Calu3 (cell line): ENCODE results near the gene TMEM147. TPM values are rescaled to one million over a fixed set of nuclear protein-coding genes. Genes with fewer than 3 reads are reported as not detected.
A peak's percentile ranks its signal among the peaks of the same experiment; 100 is the strongest.

Experiments used
- BruUV-seq: library from RNA; stranded (reverse); fragments of 400-500 nt; replicated peaks from 2 replicates; lab custom pipeline; 2021; lab: Mats Ljungman, UMichigan
- CTCF ChIA-PET: fragments of 300-600 bp; sonication (Branson Sonifier 250); formaldehyde crosslinking; loops from one replicate; lab custom pipeline; 2022; ENCODE audit warnings: antibody characterized with exemption; lab: Charles Lee
- DNase-seq: peaks from one replicate; pipeline ENCODE4 v3.0.0; 2022
- H3K27ac Mint-ChIP-seq: one replicate; pipeline ENCODE4 v1.8.0; 2022; ENCODE audit warnings: mixed read lengths; ENCODE audit not compliant: unreplicated experiment
- H3K27me3 Mint-ChIP-seq: one replicate; pipeline ENCODE4 v1.8.0; 2022; ENCODE audit warnings: mixed read lengths; ENCODE audit not compliant: unreplicated experiment
- H3K36me3 Mint-ChIP-seq: one replicate; pipeline ENCODE4 v1.8.0; 2022; ENCODE audit warnings: mild to moderate bottlenecking, moderate library complexity, mixed read lengths; ENCODE audit not compliant: insufficient read depth, unreplicated experiment
- H3K4me1 Mint-ChIP-seq: one replicate; pipeline ENCODE4 v1.8.0; 2022; ENCODE audit warnings: mild to moderate bottlenecking, low read depth, mixed read lengths; ENCODE audit not compliant: unreplicated experiment
- H3K4me3 Mint-ChIP-seq: one replicate; pipeline ENCODE4 v1.8.0; 2022; ENCODE audit warnings: mild to moderate bottlenecking, low read depth, moderate library complexity, mixed read lengths; ENCODE audit not compliant: unreplicated experiment
- H3K9me3 Mint-ChIP-seq: one replicate; pipeline ENCODE4 v1.8.0; 2022; ENCODE audit warnings: low read depth, mixed read lengths; ENCODE audit not compliant: unreplicated experiment
- intact Hi-C: fragments of 100-400 bp; cut with micrococcal nuclease; formaldehyde crosslinking; loops from one replicate; pipeline ENCODE4 v1.10.0; 2022; ENCODE audit not compliant: unreplicated experiment
- total RNA-seq: library from RNA; stranded (reverse); gene quantifications from 2 replicates; pipeline ENCODE4 v1.2.3, GENCODE V29; 2022
- TF ChIP-seq, protein P1 (sequence below): fragments of 200-600 bp; IDR thresholded peaks from one replicate; pipeline ENCODE4 v1.8.0; 2022; ENCODE audit warnings: antibody characterized with exemption; ENCODE audit not compliant: unreplicated experiment

The TMEM147 gene
- total RNA-seq, 1 experiment from 2014 or later, result 118 TPM

DNA sequence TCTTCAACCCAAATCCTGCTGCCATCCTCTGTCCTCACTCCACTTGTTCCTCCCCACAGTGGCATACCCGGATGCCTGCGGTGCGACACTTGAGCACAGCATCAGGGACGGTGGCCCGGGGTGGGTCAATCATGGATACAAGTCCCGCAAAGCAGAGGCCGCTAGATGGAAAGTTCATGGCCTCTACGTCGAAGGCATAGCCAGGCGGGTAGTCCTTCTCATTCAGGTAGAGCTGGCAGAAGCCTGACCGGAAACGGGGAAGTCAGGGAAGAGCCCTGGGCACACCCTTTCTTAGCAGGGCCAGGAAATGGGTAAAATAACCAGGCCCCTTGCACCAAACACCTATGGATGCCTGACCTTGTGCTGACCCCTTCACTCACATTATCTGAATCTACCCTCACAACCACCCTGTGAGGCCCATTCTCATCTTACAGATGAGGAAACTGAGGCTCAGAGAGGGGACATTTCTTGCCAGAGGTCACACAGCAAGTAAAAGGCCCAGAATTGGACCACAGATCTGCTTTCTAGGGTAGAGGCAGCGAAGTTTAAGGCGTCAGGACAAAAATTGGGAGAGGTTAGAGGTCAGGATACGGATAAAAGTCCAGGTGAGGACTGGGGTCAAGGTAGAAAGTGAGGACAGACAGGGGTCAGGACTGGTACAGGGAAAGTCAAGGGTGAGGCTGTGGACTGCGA lies 11.6 kb downstream of the TMEM147 start:
- H3K27me3 Mint-ChIP-seq, result peaks cover 83% of the 10 kb centered on the region
- H3K36me3 Mint-ChIP-seq, result no peaks in the 10 kb centered on the region
- DNase-seq, result no peak
- H3K4me3 Mint-ChIP-seq, result no peak overlapping the region
- CTCF ChIA-PET, result interaction anchor here (1.1 kb wide), 1 partner anchor 48 kb away, joined by 3 read pairs; no protein-coding TSS in a partner anchor
- TF ChIP-seq, protein P1, sequence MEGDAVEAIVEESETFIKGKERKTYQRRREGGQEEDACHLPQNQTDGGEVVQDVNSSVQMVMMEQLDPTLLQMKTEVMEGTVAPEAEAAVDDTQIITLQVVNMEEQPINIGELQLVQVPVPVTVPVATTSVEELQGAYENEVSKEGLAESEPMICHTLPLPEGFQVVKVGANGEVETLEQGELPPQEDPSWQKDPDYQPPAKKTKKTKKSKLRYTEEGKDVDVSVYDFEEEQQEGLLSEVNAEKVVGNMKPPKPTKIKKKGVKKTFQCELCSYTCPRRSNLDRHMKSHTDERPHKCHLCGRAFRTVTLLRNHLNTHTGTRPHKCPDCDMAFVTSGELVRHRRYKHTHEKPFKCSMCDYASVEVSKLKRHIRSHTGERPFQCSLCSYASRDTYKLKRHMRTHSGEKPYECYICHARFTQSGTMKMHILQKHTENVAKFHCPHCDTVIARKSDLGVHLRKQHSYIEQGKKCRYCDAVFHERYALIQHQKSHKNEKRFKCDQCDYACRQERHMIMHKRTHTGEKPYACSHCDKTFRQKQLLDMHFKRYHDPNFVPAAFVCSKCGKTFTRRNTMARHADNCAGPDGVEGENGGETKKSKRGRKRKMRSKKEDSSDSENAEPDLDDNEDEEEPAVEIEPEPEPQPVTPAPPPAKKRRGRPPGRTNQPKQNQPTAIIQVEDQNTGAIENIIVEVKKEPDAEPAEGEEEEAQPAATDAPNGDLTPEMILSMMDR, result no peak
- BruUV-seq, result no TSS peak
- no peaks in the 10 kb centered on the region for H3K4me1 Mint-ChIP-seq
- no peaks in the 10 kb centered on the region for H3K9me3 Mint-ChIP-seq
- no peak overlapping the region for H3K27ac Mint-ChIP-seq
- intact Hi-C loops, result no loop called here

DNA sequence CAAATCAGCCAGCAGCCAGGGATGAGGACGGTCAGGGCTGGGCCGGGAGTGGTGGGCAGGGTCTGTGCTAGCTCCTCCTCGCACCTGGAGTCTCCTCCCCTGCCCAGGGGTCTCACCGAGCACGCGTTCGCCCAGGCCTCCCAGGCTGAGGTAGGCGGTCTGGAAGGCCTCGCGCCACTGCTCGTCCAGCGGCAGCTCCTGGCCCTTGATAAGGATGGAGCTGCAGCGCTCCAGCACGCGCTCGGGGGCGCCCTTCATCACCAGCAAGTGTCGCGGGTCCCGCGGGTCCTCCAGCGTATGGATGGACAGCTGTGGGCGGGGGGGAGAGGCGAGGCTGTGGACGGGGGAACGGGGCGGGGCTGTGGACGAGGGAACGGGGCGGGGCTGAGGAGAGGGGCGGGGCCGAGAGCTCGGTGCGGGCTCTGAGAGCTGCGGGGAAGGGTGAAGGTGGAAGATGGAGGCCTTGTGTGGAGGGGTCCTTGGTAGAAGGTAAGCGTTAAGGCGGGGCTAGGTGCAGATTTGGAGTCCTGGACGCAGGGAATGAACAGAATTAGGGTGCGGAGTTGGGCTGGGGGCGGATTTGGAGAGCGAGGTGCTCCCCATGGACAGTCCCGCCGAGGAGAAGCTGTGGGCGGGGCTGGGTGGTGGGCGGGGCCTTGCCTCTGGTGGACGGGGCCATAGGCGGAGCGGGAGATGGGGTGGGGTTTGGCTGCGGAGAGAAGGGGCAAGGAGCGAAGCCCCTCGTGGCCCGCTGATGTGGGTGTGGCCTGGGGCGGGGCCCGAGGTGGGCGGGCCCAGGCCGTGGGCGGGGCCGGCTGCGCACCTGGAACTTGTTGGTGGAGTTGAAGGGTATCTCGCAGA lies 12.3 kb downstream of the TMEM147 start:
- TF ChIP-seq, protein P1, result no peak
- Mint-ChIP-seq H3K27ac (no peak overlapping the region), H3K4me3 (no peak overlapping the region), H3K4me1 (no peaks in the 10 kb centered on the region), H3K27me3 (peaks cover 87% of the 10 kb centered on the region), H3K9me3 (no peaks in the 10 kb centered on the region), H3K36me3 (no peaks in the 10 kb centered on the region)
- DNase-seq, result peak; percentile 35
- CTCF ChIA-PET, result interaction anchor here (0.8 kb wide), 1 partner anchor 49 kb away, joined by 6 read pairs; no protein-coding TSS in a partner anchor
- no TSS peak for BruUV-seq
- intact Hi-C loops, result no loop called here

DNA sequence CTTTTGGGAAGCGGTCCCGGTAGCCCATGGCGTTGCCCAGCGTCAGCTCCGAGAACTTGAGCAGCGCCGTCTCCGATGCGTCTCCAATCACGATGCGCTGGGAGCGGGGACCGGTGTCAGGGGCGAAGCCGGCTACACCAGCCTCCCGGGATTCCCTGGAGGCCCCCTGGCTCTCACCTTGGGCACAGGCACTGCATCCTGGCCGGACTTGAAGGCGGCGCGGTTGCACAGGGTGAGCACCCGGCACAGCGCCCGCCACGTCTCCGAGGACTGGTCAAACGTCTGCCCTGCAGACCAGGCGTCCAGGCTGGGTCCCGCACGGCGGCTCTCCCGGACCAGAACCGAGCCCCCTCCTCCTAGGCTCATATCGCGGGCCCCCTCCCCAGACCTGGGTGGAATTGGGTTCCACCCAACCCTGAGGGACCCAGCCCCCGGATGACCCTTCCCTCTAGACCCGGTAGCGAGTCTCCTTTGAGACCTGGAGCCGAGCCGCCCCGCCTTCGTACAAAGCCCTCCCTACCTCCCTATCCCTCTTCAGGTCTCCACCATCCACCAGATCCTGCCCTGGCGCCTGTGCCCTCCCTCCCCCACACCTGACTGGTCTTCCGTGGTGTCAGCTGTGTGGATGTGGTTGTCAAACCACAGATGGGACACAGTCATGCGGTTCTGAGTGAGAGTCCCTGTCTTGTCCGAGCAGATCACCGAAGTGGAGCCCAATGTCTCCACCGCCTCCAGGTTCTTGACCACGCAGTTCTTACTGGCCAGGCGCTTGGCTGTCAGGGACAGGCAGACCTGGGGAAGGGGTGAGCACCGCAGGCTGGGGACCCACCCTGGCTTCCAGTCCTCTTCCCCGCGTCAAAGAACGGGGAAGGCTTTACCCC lies 13.2 kb downstream of the TMEM147 start:
- CTCF ChIA-PET, result interaction anchor here (0.8 kb wide), 1 partner anchor 48 kb away, joined by 6 read pairs; no protein-coding TSS in a partner anchor
- TF ChIP-seq, protein P1, result no peak
- no peak for DNase-seq
- Mint-ChIP-seq H3K27ac (no peak overlapping the region), H3K4me3 (no peak overlapping the region), H3K36me3 (no peaks in the 10 kb centered on the region), H3K27me3 (peaks cover 87% of the 10 kb centered on the region), H3K9me3 (no peaks in the 10 kb centered on the region), H3K4me1 (no peaks in the 10 kb centered on the region)
- BruUV-seq, result no TSS peak
- intact Hi-C loops, result no loop called here

DNA sequence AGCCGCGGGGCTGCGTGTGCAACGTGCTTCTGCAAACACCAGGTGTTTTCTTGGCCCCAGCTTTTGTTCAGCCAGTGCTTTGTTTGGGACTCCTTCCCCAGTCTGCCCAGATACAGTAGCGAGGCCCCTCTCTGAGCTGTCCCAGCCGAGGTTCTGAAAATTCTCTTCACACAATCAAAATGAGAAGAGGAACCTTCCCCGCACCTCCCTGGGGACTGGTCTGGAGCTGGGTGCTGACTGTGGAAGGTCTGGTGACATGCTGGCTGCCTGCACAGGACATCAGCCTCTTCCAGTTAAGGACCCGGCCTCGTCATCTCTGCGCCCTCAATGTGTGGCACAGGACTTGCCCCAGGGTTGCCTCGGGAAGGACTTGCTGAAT lies 13.8 kb downstream of the TMEM147 start:
- Mint-ChIP-seq H3K27me3 (peaks cover 84% of the 10 kb centered on the region), H3K27ac (no peak overlapping the region), H3K36me3 (no peaks in the 10 kb centered on the region), H3K9me3 (no peaks in the 10 kb centered on the region), H3K4me3 (no peak overlapping the region), H3K4me1 (no peaks in the 10 kb centered on the region)
- no TSS peak for BruUV-seq
- DNase-seq, result no peak
- intact Hi-C loops, result no loop called here
- TF ChIP-seq, protein P1, result no peak
- CTCF ChIA-PET, result no interaction called here
